Esophagus mucosa (tissue), 1 donor: ENCODE data around the gene DNAH14. TPM values are rescaled to one million over a fixed set of nuclear protein-coding genes. Genes with fewer than 3 reads are reported as not detected.
"Not testable (repeated sequence)": the region's sequence is repeated elsewhere in the genome, so short reads cannot be mapped to it uniquely, and the experiment has no call there.

Source experiments
- ATAC-seq: fragments of 200-7000 bp; cut with Tn5 transposase; one replicate; pipeline ENCODE4 v1.9.1; 2020
- total RNA-seq: library from RNA; stranded (reverse); gene quantifications from one replicate; pipeline ENCODE4 v1.2.4, GENCODE V29; 2023
- donor health status: DM: yes; HTN: yes; CAD: no.

The DNAH14 gene
- total RNA-seq, 1 donor from 2014 or later, result 5.9 TPM

DNA sequence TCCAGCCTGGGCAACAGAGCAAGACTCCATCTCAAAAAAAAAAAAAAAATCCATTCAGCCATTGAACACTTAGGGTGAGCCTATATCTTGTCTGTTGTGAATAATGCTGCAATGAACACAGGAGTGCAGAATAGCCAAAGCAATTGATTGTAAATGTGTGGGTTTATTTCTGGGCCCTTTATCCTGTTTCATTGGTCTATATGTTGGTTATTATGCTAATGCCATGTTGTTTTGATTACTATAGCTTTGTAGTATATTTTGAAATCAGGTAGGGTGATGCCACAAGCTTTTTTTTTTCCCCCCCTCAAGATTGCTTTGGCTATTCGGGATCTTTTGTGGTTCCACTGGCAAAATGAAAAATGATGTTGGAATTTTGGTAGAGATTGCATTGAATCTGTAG lies 330.8 kb downstream of the DNAH14 start:
- no peak for ATAC-seq

DNA sequence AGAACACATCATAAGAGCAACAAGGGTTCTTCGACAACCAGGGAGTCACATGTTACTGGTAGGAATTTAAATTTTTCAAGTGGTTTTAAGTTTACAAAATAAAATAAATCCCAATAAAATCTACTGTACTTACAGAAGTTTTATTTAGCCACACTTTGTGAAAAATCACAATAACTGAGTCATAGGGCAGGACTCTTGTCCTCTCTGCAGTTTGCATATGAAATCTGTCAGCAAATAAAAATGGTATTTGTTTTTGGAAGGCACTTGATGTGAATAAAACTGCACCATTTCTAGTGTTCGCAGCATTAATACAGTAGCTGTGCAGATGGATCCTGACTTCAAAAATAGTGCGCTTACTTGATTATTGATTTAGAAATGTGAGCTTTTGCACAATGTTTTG lies 348.0 kb downstream of the DNAH14 start:
- no peak for ATAC-seq

GRCh38 chr1:225280563-225280962 lies 351.1 kb downstream of the DNAH14 start:
- no peak for ATAC-seq

- ATAC-seq, result no peak
These were observed 360.8 kb downstream of the DNAH14 start for GRCh38 chr1:225290244-225290643.

DNA sequence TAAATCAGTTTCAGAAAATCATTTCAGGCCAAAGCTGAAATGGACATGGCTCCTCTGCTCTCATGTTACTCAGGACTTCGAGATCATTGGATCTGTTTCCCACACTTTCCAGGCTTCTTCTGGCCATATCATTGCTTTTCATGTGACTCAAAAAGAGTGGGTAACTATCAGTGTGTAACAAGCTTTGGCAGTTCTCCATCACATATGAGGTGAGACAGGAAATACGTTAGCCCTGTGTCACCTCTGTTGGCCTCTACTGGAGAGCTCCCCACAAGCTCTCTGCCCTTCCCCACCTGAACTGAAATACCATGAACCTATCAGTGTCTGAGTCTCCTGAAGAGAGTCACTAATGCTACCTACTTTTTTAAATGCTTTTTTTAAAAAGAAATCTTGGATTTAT lies 370.1 kb downstream of the DNAH14 start:
- ATAC-seq, result no peak

GRCh38 chr1:225300381-225300780 lies 370.9 kb downstream of the DNAH14 start:
- no peak for ATAC-seq

DNA sequence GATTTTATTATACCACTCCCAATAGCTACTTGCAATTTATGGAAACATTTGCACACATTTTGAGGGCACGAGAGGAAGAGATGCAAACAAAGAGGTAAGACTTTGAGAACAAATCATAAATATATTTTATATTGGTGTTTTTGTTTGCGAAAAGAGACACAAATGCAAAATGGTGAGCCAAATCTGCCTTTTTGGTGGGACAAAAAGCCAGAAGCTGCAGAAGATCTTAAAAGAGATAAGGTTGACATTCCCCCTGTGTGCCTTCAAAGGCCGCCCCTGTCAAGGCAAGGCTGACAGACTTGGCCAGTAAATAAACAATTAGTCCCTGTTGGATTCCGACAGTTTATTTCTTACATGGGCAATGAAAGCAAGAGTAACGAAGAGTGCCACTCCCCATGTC lies 375.5 kb downstream of the DNAH14 start:
- ATAC-seq, result no peak

GRCh38 chr1:225310544-225310943 lies 381.1 kb downstream of the DNAH14 start:
- ATAC-seq, result not testable (repeated sequence)

DNA sequence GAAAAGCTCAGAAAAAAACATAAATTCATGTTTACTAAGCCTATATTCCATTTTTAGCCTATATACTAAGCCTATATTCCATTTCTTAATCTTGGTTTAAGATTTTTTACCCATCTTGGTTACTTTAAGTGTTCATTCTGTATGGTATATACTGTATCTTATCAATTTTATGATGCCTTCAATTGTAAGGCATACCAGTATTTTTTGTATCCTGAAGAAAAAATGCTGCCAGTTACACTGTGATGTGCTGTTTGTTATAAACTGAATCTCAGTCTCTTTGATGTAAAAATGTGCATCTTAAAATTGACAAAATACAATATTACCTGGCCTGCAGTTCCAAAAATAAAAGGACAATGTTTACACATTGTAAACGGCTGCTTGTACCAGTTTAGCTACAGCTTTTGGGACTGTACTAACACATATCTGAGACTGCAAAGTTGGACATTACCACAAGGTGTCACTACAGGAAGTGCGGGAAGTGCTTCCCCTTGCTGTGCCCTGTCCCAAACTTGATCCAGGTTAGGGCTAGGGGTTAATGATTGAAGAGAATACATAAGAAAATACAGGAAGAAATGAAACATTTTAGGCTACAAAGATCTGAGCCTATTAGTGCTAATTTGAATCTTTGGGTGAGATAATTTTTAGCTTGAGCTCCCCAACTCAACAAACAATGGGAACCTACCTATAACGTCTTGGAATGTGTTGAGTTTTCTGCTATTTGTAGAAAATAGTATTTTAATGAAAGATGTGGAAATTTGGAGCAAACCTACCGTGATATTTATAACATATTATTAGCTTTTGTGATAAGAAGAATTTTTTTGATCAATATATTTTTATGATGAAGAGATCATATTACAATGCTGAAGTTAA lies 389.5 kb downstream of the DNAH14 start:
- peak; percentile 71 for ATAC-seq

DNA sequence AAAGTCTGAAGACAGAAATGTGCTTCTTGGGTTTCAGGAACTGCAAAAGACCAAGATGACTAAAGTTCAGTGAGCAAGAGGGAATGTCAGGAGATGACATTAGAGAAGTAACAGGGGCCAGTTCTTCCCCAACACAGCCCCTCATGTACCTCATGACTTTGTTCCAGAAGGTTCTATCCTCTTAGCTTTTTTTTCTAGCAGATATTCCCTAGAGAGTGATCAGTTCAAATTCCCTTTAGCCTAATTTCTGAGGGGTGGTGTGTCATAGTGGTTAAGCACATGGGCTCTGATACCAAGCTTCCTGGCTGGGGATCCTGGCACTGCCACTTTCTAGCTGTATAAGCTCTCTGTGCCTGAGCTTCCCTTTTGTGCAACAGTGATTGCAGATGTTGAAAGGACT lies 390.4 kb downstream of the DNAH14 start:
- ATAC-seq, result no peak

DNA sequence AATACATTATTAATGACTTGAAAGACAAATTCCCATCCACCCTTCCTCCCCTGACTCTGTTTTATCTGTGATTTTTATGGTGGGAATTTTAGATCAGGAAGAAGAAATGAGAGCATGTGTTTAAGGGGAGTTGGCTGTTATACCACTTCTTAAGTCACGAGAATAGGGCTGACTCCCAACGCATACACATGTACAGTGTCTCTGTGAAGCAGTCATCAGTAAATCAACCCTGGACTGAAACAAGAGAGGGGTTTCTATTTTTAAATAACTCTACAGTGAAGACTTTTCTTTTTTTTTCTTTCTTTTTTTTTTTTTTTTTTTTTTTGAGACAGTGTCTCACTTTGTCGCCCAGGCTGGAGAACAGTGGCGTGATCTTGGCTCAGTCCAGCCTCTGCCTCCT lies 392.3 kb downstream of the DNAH14 start:
- ATAC-seq, result no peak

- no peak for ATAC-seq
These were observed 399.6 kb downstream of the DNAH14 start for GRCh38 chr1:225329041-225329440.

DNA sequence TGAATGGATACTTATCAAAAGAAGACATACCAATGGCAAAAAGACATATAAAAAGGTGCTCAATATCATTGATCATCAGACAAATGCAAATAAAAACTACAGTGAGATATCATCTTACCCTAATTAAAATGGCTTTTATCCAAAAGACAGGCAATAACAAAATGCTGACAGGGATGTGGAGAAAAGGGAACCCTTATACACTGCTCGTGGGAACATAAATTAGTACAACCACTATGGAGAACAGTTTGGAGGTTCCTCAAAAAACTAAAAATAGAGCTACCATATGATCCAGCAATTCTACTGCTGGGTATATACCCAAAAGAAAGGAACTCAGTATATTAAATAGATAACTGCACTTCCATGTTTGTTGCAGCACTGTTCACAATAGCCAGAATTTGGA lies 400.5 kb downstream of the DNAH14 start:
- not testable (repeated sequence) for ATAC-seq

- no peak for ATAC-seq
These were observed 403.2 kb downstream of the DNAH14 start for GRCh38 chr1:225332686-225333085.

DNA sequence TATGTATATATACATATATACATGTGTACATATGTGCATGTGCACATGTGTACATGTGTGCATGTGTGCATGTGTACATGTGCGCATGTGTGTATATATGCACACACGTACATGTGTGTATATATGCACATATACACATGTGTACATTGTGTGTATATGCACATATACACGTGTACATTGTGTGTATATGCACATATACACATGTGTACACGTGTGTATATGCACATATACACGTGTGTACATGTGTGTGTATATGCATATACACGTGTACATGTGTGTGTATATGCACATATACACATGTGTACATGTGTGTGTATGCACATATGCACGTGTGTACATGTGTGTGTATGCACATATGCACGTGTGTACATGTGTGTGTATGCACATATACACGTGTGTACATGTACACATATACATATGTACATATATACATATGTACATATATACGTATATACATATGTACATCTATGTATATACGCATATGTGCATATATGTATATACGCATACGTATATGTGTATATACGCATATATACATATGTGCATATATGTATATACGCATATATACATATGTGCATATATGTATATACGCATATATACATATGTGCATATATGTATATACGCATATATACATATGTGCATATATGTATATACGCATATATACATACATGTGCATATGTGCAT lies 405.8 kb downstream of the DNAH14 start:
- not testable (repeated sequence) for ATAC-seq

DNA sequence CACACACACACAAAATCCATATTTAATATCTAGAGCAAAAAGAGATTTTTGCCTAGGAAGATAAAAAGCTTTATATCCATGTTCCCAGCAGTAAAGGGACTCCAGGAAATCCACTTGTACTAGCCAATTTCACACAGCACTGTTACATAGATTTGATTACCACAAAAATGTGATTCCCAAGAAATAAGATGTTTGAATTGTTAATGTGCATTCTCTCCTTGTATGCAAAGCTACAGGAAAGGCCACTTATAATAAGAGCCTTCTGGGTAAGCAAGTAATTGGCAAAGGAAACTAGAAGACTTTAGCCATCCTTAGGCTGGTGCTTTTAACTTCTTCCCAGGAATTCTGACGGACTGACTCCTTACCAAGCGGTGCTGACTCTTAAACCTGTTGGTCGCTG lies 409.1 kb downstream of the DNAH14 start:
- ATAC-seq, result no peak

DNA sequence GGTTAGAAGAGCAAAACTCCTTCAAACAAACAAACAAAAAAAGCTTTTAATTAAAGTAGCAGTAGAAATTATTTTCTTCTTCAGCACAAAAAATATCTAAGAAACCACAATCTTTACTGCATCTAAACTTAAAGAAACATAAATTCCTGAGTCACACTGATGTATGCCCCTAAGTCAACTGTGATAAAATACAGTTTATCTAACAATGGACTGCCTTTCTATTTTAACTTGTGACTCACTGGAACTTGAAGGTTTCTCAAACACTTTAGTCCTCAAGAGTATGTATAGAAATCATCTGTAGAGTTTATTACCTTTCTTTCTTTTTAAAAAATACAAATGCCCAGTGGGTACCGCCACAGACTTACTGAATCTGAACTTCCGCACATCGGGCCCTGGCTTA lies 412.2 kb downstream of the DNAH14 start:
- no peak for ATAC-seq

DNA sequence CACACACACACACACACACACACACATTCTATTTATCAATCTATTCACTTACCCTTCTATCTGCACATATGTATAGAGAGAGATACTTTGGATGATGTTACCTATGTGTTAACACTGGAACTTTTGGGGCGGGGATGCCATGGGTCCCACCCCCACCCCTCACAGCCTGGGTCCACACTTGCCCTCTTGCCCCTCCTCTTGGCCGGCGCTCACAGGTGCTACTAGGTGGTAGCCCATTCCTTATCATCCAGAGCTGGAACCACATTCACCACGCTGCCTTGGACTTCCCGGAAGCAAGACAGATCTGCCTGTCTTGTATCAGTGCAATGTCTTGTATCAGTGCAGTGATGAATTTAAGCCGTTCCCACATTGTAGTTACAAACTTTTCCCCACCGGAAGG lies 413.2 kb downstream of the DNAH14 start:
- no peak for ATAC-seq

DNA sequence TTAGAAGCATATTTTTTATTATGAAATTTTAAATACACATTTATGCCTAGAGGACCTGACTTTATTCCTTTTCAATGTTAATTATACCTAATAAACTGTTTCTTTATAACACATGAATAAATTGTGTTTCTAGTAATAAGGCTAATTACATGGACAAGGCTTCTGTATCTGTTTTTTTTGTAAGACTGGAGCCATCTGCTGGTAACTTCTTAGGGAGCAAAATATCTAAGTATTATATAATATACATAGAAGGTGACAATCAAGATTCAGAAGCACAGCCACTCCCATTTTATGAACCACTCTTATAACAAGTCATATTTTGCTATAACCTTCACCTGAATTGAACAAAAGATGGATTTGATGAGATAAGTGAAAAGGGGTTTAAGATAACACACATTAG lies 414.1 kb downstream of the DNAH14 start:
- no peak for ATAC-seq

- ATAC-seq, result no peak
These were observed 417.7 kb downstream of the DNAH14 start for GRCh38 chr1:225347123-225347683.

DNA sequence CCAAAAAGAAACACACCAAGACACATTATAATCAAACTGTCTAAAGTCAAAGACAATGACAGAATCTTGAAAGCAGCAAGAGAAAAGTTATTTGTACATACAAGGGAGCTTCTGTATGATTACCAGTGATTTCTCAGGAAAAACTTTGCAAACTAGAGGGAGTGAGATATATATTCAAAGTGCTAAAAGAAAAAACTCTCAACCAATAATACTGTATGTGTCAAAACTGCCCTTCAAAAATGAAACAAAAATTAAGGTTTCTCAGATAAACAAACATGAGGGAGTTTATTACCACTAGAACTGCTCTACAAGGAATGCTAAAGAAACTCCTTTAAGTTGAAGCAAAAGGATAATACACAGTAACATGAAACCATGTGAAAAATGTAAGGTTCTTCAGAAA lies 418.9 kb downstream of the DNAH14 start:
- no peak for ATAC-seq

GRCh38 chr1:225349826-225350225 lies 420.4 kb downstream of the DNAH14 start:
- no peak for ATAC-seq

- no peak for ATAC-seq
These were observed 421.4 kb downstream of the DNAH14 start for GRCh38 chr1:225350872-225351271.

DNA sequence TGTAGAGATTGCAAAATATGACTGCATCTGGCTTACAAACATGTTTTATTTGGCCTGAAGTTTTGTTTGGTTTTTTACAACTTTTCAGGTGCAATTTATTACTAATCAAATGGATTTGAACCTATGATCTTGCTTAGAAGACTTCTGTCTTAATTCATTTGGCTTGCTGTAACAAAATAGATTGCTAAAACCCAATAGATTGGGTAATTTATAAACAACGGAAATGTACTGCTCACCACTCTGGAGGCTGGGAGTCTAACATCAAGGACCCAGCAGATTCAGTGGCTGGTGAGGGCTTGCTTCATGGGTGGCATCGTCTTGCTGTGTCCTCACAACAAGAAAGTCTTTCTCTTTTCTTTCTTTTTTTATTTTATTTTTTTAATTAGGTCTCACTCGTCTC lies 425.4 kb downstream of the DNAH14 start:
- ATAC-seq, result no peak
